Choroid plexus epithelial cell (primary cell): ENCODE measurements around the gene TEX29.

Experiments
- DNase-seq: peaks from one replicate; pipeline ENCODE4 v3.0.0-alpha.2; 2010; ENCODE audit warnings: low read depth
- H3K4me3 ChIP-seq: 2 replicates; pipeline ENCODE4 v1.5.1; 2011; ENCODE audit warnings: low read depth, mild to moderate bottlenecking, control low read depth, low read length, moderate library complexity
- TF ChIP-seq, protein P1 (sequence below): conservative IDR thresholded peaks from 2 replicates; pipeline ENCODE4 v1.5.1; 2011; ENCODE audit warnings: low read depth, mild to moderate bottlenecking, control low read depth, inconsistent platforms, low read length, moderate library complexity

TEX29 gene

DNA sequence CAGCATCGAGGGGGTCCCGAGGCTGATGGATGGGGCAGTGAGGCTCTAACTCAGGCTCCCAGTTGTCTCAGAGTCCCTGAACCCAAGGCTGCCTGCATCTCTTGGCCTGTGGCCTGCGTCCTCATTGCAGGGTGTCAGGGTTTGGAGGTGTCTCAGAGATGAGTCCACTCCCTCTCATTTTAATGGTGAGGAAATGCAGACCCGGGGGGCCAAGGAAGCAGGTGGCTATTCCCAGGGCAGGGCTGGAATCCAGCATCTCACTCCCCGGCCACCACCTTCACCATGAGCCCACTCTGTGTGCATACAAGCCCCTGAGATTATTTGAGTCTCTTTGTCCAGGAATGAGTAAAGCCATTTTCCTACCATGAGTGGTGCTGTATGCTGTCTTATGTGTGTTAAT is 21.4 kb downstream of the TEX29 start:
- no peak overlapping the region for H3K4me3 ChIP-seq
- DNase-seq: no peak
- TF ChIP-seq, protein P1, sequence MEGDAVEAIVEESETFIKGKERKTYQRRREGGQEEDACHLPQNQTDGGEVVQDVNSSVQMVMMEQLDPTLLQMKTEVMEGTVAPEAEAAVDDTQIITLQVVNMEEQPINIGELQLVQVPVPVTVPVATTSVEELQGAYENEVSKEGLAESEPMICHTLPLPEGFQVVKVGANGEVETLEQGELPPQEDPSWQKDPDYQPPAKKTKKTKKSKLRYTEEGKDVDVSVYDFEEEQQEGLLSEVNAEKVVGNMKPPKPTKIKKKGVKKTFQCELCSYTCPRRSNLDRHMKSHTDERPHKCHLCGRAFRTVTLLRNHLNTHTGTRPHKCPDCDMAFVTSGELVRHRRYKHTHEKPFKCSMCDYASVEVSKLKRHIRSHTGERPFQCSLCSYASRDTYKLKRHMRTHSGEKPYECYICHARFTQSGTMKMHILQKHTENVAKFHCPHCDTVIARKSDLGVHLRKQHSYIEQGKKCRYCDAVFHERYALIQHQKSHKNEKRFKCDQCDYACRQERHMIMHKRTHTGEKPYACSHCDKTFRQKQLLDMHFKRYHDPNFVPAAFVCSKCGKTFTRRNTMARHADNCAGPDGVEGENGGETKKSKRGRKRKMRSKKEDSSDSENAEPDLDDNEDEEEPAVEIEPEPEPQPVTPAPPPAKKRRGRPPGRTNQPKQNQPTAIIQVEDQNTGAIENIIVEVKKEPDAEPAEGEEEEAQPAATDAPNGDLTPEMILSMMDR: no peak

DNA sequence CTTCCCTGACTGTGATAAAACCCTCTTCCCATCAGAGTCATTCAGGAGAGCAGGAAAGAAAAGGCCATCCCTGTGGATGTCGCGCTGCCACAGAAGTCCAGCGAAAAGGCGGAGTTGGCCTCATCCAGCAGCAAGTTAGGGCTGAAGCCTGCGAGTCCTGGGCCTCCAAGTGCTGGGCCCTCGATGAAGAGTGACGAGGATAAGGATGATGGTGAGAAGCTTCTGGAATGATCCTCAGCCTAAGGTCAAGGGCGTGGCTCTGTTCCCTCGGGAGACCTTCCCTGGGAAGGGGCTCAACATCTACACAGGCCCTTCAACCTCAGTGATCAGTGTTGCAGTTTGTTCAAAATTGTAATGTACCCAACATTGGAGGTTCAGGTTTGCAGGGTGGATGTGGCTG is 22.3 kb downstream of the TEX29 start:
- no peak for DNase-seq
- TF ChIP-seq, protein P1: no peak

DNA sequence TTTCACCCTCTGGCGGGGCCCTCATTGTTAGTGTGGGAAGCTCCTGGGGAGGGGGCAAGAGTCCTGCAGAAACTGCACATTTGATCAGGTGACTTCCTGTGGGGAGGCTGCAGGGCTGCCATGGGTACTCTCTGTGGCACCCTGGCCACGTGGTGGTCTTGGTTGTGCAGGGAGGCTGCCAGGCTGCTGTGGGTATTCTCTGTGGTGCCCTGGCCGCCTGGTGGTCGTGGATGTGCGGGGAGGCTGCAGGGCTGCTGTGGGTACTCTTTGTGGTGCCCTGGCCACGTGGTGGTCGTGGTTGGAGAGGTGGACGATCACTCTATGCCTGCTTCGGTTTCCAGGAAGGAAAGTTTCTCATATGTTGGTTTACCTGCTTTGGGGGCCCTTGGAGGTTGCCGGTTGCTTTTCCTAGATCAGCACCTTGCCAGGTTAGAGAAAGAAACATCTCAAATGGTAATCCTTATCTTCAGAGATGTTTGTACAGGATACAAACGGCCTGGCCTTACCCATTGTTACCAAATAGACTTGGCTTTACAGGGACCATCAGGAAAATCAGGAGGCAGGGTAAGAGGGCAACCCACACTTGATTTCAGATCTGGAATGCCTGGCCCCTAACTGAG is 22.9 kb downstream of the TEX29 start:
- TF ChIP-seq, protein P1: no peak
- DNase-seq: no peak
- no peak overlapping the region for H3K4me3 ChIP-seq

More for the DNA sequence above, 22.3 kb downstream of the TEX29 start:
- no peak overlapping the region for H3K4me3 ChIP-seq

DNA sequence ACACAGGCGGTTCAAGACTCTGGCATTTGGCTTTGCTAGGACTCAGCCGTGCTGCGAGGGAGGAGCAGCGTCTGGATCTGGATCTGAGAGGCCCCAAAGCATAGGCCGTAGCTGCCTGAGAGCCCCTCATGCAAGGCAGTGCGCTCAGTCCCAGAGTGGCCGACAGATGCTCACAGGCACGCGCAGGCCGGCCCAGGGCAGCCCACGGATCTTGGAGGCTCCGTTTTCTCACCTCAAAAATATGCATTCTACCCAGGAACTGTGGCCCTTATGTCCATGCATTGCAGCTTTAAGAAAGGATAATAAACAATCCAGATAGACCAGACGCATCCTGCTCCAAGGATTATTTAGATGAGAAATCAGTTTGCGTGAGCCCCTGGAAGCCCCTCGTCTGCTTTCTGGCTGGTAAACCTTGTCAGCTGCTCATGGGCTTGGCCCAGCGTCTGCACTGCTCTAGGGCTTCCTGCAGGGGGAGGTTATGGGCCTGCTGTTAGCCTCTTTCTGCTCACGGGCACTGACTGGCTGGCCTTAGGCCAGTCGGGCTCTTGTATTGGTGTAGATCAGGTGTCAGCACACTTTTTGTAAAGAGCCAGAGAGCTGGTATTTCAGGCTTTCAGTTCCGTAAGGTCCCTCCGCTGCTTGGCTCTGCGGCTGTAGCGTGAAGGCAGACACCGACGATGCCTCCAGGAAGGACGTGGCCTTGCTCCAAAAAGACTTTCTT is 24.2 kb downstream of the TEX29 start:
- peak; percentile 71 for DNase-seq
- no peak overlapping the region for H3K4me3 ChIP-seq
- TF ChIP-seq, protein P1: peak; percentile 70

DNA sequence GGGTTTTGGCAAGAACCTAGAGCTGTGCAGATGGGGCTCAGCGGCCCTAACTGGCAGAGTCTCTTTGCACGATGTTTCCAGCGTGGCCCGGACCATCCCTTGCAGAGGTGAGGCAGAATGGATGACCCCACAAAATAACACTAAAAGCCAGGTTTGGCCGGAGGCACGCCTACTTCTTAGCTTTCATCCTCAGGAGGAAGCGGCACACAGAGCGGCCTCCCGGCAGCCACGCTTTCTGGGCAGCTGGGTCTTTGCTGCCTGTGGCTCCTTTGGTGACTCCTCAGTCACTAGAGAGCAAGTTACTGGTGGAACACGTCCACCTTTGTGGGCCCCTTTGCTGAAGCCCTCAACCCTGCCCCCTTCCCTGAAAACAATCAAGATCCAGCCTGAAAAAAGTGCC is 25.2 kb downstream of the TEX29 start:
- DNase-seq: no peak
- no peak overlapping the region for H3K4me3 ChIP-seq
- TF ChIP-seq, protein P1: no peak

DNA sequence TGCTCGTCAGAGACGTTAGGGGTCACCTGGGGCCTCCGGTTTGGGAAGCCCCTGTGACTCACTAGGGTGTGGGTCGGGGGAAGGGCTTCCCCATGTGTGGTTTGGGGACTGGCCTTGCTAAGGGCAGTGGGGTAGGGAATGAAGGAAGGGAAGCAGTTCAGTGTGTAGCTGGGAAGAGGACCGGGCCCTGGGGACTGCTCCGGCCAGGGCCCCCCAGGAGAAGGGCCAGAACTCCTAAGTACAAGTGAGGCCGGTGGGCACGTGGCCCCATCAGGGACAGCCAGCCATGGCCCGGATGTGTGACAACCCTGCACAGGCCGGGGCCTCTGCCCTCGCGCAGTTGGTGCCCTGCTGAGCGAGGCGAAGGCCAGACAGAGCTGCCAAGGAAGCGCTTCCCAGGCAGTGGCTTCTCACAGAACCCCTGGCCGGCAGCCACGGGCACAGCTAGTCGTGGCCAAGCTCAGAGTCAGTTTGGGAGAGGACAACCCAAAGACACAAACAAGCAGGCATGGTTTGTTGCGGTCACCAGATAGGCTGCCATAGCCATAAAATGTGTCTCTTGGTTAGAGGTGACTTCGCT is 25.7 kb downstream of the TEX29 start:
- H3K4me3 ChIP-seq: no peak overlapping the region
- DNase-seq: no peak
- TF ChIP-seq, protein P1: no peak
